ENCODE data around the gene RHOG.

- TF ChIP-seq CTCF (IDR thresholded peaks at IDR 0.05): no peak
- no peak for TF ChIP-seq POLR2A (IDR thresholded peaks at IDR 0.05)
These were observed 15.2 kb upstream of the RHOG start for GRCh38 chr11:3855808-3856491.
